Astrocyte of the hippocampus (primary cell): ENCODE results near the gene MAP2K4.
A peak's percentile ranks its signal among the peaks of the same experiment; 100 is the strongest.
"Not testable (repeated sequence)": the region's sequence is repeated elsewhere in the genome, so short reads cannot be mapped to it uniquely, and the experiment has no call there.

Experiments used
- DNase-seq: peaks from one replicate; pipeline ENCODE4 v3.0.0; 2011; ENCODE audit warnings: low read depth, low spot score

Gene MAP2K4

GRCh38 chr17:12140685-12141084 is 120.0 kb downstream of the MAP2K4 start:
- no peak for DNase-seq

- DNase-seq: not testable (repeated sequence)
Measured at GRCh38 chr17:12162187-12162586, 141.5 kb downstream of the MAP2K4 start.

- no peak for DNase-seq
Measured at GRCh38 chr17:12164085-12164484, 143.4 kb downstream of the MAP2K4 start.

GRCh38 chr17:12178644-12179330 is 158.1 kb downstream of the MAP2K4 start:
- DNase-seq: no peak

- DNase-seq: peak; percentile 73
Measured at GRCh38 chr17:12180644-12181261, 160.1 kb downstream of the MAP2K4 start.

- no peak for DNase-seq
Measured at GRCh38 chr17:12187658-12188057, 167.0 kb downstream of the MAP2K4 start.

- DNase-seq: no peak
Measured at GRCh38 chr17:12193144-12193735, 172.6 kb downstream of the MAP2K4 start.
